ENCODE data around the gene TMPO.

Gene TMPO

GRCh38 chr12:98582093-98582492 lies 66.7 kb downstream of the TMPO start:
- TF ChIP-seq TAF1 (IDR thresholded peaks at IDR 0.05; ENCODE audit: borderline replicate concordance, insufficient read depth, low read length) (no peak), SIN3A (IDR thresholded peaks at IDR 0.05; ENCODE audit: borderline replicate concordance, insufficient read depth, low read length) (no peak), REST (IDR thresholded peaks at IDR 0.05; ENCODE audit: insufficient read depth in 1 of 2, low read depth in 2 of 2, low read length in 2 of 2) (no peak), POLR2AphosphoS5 (IDR thresholded peaks at IDR 0.05; ENCODE audit: low read depth, low read length) (no peak), FOXP2 (optimal IDR thresholded peaks at IDR 0.05; ENCODE audit: borderline replicate concordance, extremely low read depth, extremely low read length, insufficient read depth) (no peak)

DNA sequence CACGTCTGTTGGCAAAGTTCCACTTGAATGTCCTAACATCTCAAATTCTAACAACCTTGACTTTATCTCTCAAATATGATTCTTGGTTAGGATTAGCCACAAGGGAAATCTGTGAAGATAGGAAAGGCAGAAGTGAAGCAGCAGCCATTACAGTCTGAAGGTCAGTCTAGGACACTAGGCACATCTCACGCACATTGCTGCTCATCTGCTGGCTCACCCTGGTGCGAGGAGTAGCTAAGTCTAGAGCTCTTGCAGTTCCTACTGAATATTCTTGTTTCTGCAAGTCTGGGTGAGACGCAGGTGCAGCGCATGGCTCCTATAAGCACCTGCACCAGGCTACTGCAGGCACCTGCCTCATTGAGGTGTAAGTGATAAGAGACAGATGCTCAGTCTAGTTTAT lies 71.7 kb downstream of the TMPO start:
- TF ChIP-seq REST (IDR thresholded peaks at IDR 0.05; ENCODE audit: insufficient read depth in 1 of 2, low read depth in 2 of 2, low read length in 2 of 2) (no peak), SIN3A (IDR thresholded peaks at IDR 0.05; ENCODE audit: borderline replicate concordance, insufficient read depth, low read length) (no peak), POLR2AphosphoS5 (IDR thresholded peaks at IDR 0.05; ENCODE audit: low read depth, low read length) (no peak), TAF1 (IDR thresholded peaks at IDR 0.05; ENCODE audit: borderline replicate concordance, insufficient read depth, low read length) (no peak), FOXP2 (optimal IDR thresholded peaks at IDR 0.05; ENCODE audit: borderline replicate concordance, extremely low read depth, extremely low read length, insufficient read depth) (no peak)

GRCh38 chr12:98591209-98591608 lies 75.8 kb downstream of the TMPO start:
- TF ChIP-seq REST (IDR thresholded peaks at IDR 0.05; ENCODE audit: insufficient read depth in 1 of 2, low read depth in 2 of 2, low read length in 2 of 2) (no peak), SIN3A (IDR thresholded peaks at IDR 0.05; ENCODE audit: borderline replicate concordance, insufficient read depth, low read length) (no peak), TAF1 (IDR thresholded peaks at IDR 0.05; ENCODE audit: borderline replicate concordance, insufficient read depth, low read length) (no peak), POLR2AphosphoS5 (IDR thresholded peaks at IDR 0.05; ENCODE audit: low read depth, low read length) (no peak), FOXP2 (optimal IDR thresholded peaks at IDR 0.05; ENCODE audit: borderline replicate concordance, extremely low read depth, extremely low read length, insufficient read depth) (no peak)

- TF ChIP-seq TAF1 (IDR thresholded peaks at IDR 0.05; ENCODE audit: borderline replicate concordance, insufficient read depth, low read length) (no peak), SIN3A (IDR thresholded peaks at IDR 0.05; ENCODE audit: borderline replicate concordance, insufficient read depth, low read length) (no peak), FOXP2 (optimal IDR thresholded peaks at IDR 0.05; ENCODE audit: borderline replicate concordance, extremely low read depth, extremely low read length, insufficient read depth) (no peak), REST (IDR thresholded peaks at IDR 0.05; ENCODE audit: insufficient read depth in 1 of 2, low read depth in 2 of 2, low read length in 2 of 2) (no peak), POLR2AphosphoS5 (IDR thresholded peaks at IDR 0.05; ENCODE audit: low read depth, low read length) (no peak)
Measured at GRCh38 chr12:98592825-98593322, 77.5 kb downstream of the TMPO start.

Data from PFSK-1 (cell line).